ENCODE data around the gene RAB39B. TPM values are rescaled to one million over a fixed set of nuclear protein-coding genes. Genes with fewer than 3 reads are reported as not detected.
"Not testable (repeated sequence)": the region's sequence is repeated elsewhere in the genome, so short reads cannot be mapped to it uniquely, and the experiment has no call there.

The RAB39B gene
- total and polyA plus RNA-seq, 7 donors, result 0.28 to 2.0 (median 0.66) TPM; not detected in 2

- DNase-seq, result no peak
- intact Hi-C loops (cut with DNase I), result no loop called here
- TF ChIP-seq POLR2A (IDR thresholded peaks at IDR 0.05) (no peak), POLR2AphosphoS5 (IDR thresholded peaks at IDR 0.05) (no peak), EP300 (IDR thresholded peaks at IDR 0.05) (no peak)
- TF ChIP-seq, protein P1, sequence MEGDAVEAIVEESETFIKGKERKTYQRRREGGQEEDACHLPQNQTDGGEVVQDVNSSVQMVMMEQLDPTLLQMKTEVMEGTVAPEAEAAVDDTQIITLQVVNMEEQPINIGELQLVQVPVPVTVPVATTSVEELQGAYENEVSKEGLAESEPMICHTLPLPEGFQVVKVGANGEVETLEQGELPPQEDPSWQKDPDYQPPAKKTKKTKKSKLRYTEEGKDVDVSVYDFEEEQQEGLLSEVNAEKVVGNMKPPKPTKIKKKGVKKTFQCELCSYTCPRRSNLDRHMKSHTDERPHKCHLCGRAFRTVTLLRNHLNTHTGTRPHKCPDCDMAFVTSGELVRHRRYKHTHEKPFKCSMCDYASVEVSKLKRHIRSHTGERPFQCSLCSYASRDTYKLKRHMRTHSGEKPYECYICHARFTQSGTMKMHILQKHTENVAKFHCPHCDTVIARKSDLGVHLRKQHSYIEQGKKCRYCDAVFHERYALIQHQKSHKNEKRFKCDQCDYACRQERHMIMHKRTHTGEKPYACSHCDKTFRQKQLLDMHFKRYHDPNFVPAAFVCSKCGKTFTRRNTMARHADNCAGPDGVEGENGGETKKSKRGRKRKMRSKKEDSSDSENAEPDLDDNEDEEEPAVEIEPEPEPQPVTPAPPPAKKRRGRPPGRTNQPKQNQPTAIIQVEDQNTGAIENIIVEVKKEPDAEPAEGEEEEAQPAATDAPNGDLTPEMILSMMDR (IDR thresholded peaks at IDR 0.05), result no peak
- H3K4me3 ChIP-seq, result no peak overlapping the region
- H3K9me3 ChIP-seq, result no peaks in the 10 kb centered on the region
- no peak overlapping the region for H3K27ac ChIP-seq
- 91 to 100% methylated on average over 1 of the region's 1 CpG for WGBS, 2 donors
- no peaks in the 10 kb centered on the region for H3K27me3 ChIP-seq
- H3K36me3 ChIP-seq, result no peaks in the 10 kb centered on the region
- no peaks in the 10 kb centered on the region for H3K4me1 ChIP-seq
These were observed 6.7 kb upstream of the RAB39B start for GRCh38 chrX:155270969-155271368.

- intact Hi-C loops (cut with DNase I); H3K36me3 ChIP-seq; DNase-seq; H3K4me1 ChIP-seq; H3K4me3 ChIP-seq; H3K9me3 ChIP-seq; H3K27me3 ChIP-seq; H3K27ac ChIP-seq: not testable (repeated sequence)
- WGBS, 2 donors, result 86 to 89% methylated on average over 1 of the region's 1 CpG
These were observed 3.7 kb upstream of the RAB39B start for GRCh38 chrX:155267995-155268394.

DNA sequence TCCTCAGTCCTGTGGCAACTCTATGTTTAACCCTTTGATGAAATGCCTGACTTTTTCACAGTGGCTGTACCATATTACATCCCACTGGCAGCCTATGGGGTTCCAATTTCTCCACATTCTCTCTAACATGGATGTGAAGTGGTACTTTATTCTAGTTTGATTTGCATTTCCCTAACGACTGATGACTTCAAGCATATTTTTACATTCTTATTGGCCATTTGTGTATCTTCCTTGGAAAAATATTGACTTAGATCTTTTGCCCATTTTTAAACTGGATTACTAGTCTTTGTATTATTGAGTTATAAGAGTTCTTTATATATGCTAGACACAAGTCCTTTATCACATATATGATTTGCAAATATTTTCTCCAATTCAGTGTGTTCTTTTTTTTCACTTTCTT, 2.1 kb upstream of the RAB39B start:
- Histone ChIP-seq H3K27ac (no peak overlapping the region), H3K4me1 (peaks cover 0 to 6% (median 0%) of the 10 kb centered on the region in 4 donors), H3K27me3 (no peaks in the 10 kb centered on the region), H3K36me3 (no peaks in the 10 kb centered on the region), H3K9me3 (no peaks in the 10 kb centered on the region), H3K4me3 (no peak overlapping the region)
- TF ChIP-seq EP300 (IDR thresholded peaks at IDR 0.05) (no peak), POLR2A (IDR thresholded peaks at IDR 0.05) (no peak), POLR2AphosphoS5 (IDR thresholded peaks at IDR 0.05) (no peak)
- TF ChIP-seq, protein P1 (IDR thresholded peaks at IDR 0.05), result no peak
- DNase-seq, result no peak
- 79 to 89% methylated on average over 1 of the region's 1 CpG for WGBS, 2 donors
- intact Hi-C loops (cut with DNase I), result no loop called here

DNA sequence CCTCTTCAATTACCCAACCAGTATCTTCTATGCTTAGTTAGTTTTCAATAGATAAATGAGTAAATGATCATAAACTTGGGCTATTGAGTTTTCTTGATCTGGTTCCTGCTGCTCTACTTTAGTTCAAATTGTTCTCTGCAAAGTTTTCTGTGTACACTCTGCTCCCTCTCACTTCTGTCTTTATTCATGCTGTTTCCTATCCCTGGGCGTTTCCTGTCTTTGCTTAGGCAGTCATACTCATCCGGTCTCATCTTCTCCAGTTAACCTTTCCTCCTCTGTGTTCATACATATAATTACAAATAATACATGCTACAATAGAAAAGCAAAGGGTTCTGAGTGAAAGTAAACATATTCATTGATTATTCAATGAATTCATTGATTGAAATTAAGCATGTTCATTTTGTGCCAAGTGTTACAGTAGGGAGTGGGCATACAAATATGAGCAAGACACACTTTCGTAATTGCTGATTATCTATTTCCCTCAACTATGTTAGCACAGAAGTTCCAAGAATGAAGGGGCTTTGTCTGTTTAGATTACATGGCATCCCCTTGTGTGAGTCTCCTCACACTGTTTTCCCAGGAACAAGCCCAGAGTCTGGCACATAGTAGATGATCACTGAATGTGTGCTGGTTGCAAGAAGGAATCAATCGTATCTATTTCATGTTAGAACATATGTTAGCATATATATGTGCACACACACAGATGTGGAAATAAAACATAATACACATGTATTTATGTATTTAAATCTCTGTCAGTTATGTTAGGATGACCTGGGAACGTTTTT, 1.1 kb downstream of the RAB39B start:
- Histone ChIP-seq H3K4me3 (no peak overlapping the region), H3K4me1 (peaks cover 0 to 6% (median 0%) of the 10 kb centered on the region in 4 donors), H3K27ac (no peak overlapping the region), H3K9me3 (no peaks in the 10 kb centered on the region), H3K36me3 (no peaks in the 10 kb centered on the region), H3K27me3 (no peaks in the 10 kb centered on the region)
- intact Hi-C loops (cut with DNase I), result no loop called here
- WGBS, 2 donors, result 22 to 31% methylated on average over 5 of the region's 5 CpGs
- TF ChIP-seq, protein P1 (IDR thresholded peaks at IDR 0.05), result no peak
- TF ChIP-seq EP300 (IDR thresholded peaks at IDR 0.05), result no peak
- TF ChIP-seq POLR2AphosphoS5 (IDR thresholded peaks at IDR 0.05), result no peak
- no peak for TF ChIP-seq POLR2A (IDR thresholded peaks at IDR 0.05)
- DNase-seq, result no peak

DNA sequence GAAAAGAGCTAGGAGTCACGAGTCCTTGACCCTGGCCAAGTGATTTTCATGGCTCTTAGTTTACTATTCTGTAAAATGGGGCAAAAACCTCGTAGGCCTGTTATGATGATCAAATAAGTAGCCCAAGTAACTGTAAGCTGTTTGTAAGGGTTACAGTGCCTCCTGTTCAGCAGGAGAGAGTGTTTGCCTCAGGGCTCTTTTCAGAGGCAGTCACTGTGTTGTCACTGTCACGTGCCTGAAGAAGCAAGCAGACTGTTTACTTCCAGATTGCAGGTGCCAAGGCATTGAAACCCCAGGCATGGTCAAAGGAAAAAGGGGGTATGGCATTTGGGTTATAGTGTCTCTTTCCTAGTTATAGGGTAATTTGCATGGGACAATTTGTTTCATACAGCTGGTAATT, 4.5 kb downstream of the RAB39B start:
- WGBS, 2 donors, result 69 to 82% methylated on average over 3 of the region's 3 CpGs
- H3K27ac ChIP-seq, result no peak overlapping the region
- peaks cover 0 to 6% (median 0%) of the 10 kb centered on the region in 4 donors for H3K4me1 ChIP-seq
- TF ChIP-seq EP300 (IDR thresholded peaks at IDR 0.05) (no peak), POLR2A (IDR thresholded peaks at IDR 0.05) (no peak), POLR2AphosphoS5 (IDR thresholded peaks at IDR 0.05) (no peak)
- TF ChIP-seq, protein P1 (IDR thresholded peaks at IDR 0.05), result no peak
- H3K4me3 ChIP-seq, result no peak overlapping the region
- no peaks in the 10 kb centered on the region for H3K27me3 ChIP-seq
- intact Hi-C loops (cut with DNase I), result no loop called here
- DNase-seq, result no peak
- H3K9me3 ChIP-seq, result no peaks in the 10 kb centered on the region
- no peaks in the 10 kb centered on the region for H3K36me3 ChIP-seq
